NCI-H460 (cell line): ENCODE measurements around the gene CUL1. TPM values are rescaled to one million over a fixed set of nuclear protein-coding genes. Genes with fewer than 3 reads are reported as not detected.
"Not testable (repeated sequence)": the region's sequence is repeated elsewhere in the genome, so short reads cannot be mapped to it uniquely, and the experiment has no call there.

ENCODE experiments used
- DNase-seq: peaks from one replicate; pipeline ENCODE4 v3.0.0-alpha.2; 2016; ENCODE audit warnings: low read depth; ENCODE audit errors: extremely low read depth
- total RNA-seq: library from RNA; depleted of rRNA; stranded (reverse); fragments of >200 nt; shearing (Covaris generic); gene quantifications from 2 replicates; pipeline ENCODE4 v1.2.3, GENCODE V29; 2014

The CUL1 gene
- total RNA-seq, 1 experiment from 2014 or later: 68.4 TPM

- DNase-seq: no peak
These were observed 1.9 kb upstream of the CUL1 start for GRCh38 chr7:148696787-148697186.

DNA sequence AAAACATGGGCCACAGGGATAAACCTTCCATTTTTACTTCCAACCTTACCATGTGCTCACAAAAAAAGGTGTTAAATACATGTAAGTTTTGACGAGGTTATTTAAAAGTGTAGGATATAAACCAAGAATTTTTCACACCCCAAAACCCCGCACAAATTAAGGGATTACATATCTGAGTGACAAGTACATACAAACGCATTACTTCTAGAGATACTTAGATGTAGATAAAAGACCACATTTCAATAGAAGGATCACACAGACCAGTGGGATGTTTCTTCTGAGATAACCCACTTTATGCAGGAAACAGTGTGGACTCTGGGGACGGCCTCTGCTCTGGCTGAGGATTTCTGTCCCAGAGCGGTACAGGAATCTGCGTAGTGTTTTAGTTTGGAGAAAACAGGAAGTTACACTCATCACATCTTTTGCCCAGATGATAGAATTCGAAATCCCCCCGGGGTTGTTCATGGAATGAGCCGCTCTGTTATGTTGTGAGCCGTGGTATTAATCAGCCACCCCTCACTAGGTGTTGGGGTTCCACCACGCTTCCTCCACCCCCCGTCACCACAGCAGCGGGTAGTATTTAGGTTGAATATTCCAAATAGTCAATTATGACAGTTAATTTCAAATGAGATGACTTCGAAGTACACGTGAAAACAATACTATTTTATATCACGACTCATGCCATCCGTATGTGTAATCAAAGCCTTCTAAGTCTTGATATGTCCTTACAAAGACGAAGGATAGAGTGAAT is 1.3 kb upstream of the CUL1 start:
- DNase-seq: no peak

DNA sequence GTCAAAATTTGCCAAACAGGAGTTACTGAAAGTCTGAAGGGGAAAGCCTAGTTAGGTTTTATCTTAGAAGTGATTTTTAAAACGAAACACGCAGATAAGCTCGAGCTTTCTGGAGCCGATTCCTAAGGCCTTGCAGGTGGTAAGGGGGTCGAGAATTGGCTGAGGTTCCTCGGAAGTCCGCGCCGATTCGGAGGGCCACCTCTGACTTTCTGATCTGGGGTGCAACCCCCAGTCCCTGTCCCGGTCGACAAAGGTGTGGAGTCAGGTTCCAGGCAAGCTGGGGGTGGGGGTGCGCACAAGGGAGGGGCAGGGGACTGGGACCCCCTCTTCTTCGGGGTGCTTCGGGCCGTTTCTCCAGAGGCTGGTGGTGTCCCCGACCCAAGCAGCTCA is 701 bp upstream of the CUL1 start:
- DNase-seq: no peak

DNA sequence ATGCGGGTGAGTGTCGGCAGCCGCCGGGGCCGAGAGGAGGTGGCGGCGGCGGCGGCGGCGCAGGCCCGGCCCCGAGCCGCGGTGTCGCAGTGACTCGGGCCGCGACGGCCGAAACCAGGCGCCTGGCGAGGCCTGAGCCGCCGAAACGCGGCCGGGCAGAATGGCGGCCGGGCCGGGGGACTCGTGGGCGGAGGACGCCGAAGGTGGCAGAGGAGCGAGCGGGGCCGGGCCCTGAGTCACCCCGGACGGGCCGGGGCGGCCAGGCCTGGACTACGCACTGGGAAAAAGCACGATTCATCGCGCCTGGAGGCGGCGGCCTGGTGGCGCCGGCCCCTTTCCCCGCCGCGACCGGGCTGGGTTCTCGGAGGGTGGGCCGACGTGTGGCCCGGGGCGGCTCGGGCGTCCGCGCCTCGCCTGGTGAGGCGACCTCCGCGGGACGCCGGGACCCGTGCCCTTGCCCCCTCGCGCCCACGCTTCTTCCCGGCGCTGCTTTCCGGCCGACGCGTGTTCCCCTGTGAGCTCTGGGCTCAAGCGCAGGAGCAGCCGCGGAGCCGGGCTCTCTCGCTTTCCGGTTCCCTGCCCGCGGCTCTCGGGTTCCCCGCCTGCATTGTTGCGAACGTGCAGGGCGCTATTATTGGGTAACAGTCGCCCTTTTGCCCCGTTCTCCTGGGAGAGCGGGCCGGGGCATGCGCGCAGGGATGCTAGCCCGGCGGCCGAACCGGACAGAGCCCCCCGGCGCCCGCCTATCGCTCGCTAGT is 500 bp downstream of the CUL1 start:
- peak; percentile 26 for DNase-seq

DNA sequence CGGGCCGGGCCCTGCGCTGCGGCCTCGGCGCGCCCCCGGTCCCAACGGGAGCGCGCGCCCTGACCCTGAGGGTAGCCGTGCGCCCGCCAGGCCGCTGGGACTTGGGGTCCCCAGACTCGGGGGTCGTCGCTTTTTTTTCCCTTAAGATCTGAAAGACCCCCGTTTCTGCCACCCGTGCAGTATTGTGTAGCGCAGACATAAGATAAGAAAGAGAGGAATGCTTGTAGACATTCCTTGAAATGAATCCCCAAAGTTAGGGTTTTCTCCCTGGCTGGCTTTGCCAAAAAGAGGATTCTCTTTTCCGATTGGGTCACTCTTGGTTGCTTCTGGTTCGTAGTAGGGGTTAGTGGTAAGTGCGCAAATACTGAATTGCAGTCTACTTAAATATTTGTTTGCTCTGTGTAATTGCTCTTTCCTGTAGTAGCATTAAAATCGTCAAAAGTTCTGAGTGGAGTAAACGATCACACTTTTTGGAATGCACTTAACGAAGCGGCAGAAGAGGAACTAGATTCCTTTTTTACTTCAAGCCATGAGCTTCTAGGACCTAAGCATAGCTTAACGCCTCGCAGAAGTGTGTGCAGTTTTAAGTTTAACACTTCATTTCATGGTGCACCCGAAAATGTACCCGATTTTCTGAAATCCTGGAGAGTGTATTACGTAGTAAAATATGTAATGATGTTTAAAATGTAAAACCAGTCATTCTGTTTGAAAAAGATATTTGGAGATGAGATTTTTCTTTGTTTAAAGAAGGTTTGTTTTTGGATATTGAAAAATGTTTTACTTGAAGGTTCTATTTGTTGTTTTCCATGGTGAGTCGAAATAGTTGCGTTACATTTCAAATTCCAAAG is 1.3 kb downstream of the CUL1 start:
- peak; percentile 5 for DNase-seq

- DNase-seq: peak; percentile 18
These were observed 2.0 kb downstream of the CUL1 start for GRCh38 chr7:148700661-148701064.

DNA sequence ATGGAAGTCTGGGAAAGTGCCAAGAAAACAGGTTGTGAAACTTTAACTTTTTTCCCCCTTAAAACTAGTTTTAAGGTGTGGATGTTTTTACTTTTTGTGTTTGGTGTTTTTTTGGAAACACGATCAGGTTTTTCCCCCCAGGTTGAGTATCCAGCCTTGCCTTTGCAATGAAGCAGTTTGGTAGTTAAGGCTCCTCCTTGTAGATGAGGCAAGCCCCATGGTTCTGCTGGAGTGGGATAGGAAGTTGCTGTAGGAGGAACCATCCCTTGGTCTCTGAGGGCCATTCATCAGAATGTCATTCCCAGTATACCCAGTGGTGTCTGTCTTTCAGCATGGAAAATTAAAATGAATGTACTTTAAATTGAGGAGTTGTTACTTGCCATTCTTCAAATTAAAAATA is 2.7 kb downstream of the CUL1 start:
- DNase-seq: no peak

DNA sequence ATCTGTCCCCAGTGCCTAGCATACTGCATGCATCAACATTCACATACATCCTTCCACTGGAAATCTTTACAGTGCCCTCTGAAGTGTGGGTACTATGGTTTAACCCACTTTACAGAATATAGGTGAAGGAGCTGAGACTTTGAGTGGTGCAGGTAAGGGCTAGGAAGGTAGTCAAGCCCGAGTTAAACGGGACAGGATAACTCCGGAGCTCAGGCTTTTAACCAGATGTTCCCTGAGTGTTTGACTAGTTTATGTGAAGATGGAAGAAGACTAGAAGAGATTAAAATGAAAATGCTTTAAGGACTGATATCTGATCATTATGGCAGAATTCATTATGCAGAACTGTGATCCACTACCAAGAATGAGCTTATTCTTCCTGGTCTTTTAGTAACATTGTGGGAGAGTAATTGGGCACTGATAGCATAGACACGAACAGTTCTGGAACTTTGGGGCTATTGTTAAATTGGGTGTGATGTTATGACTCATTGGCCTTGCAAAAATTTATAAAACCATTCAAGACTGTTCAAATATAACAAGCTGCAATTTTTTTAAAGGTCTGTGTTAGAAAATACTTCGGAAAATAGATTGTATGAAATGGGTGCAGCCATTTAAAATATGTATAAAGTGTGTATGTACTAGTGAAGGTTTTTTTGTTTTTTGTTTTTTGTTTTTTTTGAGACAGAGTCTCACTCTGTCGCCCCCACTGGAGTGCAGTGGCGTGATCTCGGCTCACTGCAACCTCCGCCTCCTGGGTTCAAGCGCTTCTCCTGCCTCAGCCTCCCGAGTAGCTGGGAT is 4.4 kb downstream of the CUL1 start:
- no peak for DNase-seq

GRCh38 chr7:148703671-148703962 is 4.9 kb downstream of the CUL1 start:
- not testable (repeated sequence) for DNase-seq

DNA sequence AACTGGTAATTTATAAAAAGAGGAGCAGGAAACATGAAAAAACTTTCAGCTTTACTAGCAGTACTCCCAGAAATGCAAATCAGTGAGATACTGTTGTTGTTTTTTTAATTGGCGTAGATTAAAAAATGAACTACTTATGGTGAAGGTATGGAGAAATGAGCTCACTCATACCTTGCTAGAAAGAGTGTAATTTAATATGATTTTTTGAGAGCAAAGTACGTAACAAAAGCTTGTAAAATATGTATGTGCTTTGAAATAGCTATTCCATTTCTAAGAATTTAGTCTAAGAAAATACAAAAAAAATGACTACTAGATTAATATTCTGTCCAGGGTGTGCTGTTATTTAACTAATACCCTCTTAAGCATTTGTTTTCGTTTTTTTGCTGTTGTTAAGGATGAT is 5.5 kb downstream of the CUL1 start:
- DNase-seq: no peak

GRCh38 chr7:148704970-148705369 is 6.3 kb downstream of the CUL1 start:
- DNase-seq: no peak

DNA sequence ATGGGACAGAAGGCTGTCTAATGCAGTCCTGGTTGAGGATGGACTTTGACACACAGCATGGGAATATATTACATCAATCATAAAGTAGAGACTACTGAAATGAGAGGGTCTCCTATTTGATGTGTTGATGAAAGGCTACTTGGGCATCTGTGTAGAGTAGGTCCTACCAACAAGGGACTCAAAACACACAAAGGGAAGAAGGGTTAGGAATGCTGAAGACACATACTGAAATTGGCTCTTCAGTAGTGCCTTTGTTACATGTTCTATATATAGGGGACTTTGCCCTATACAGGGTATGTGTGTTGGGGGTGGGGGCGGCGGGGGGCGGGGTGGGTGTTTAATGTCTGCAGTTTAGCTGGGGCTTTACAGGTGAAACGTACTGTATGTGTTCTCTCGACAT is 7.7 kb downstream of the CUL1 start:
- DNase-seq: no peak

GRCh38 chr7:148708026-148708885 is 9.6 kb downstream of the CUL1 start:
- DNase-seq: no peak

DNA sequence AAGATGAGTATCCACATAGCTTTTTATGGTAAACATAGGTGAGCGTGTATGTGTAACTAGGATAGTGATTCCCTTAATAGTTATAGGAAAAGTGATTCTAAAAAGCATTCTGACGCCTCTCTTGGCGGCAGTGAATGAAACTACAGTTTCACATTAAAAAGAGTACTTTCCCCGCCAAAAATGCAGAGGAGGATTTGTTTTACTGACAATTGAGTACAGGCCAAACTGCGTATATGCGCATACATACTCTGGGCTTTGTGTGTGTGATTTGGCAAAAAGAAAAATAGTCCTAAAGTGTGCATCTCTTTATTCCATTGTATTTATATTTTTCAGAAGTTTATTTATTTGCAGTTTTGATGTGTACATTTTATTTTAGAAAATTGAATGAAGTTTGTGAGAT is 10.3 kb downstream of the CUL1 start:
- no peak for DNase-seq

DNA sequence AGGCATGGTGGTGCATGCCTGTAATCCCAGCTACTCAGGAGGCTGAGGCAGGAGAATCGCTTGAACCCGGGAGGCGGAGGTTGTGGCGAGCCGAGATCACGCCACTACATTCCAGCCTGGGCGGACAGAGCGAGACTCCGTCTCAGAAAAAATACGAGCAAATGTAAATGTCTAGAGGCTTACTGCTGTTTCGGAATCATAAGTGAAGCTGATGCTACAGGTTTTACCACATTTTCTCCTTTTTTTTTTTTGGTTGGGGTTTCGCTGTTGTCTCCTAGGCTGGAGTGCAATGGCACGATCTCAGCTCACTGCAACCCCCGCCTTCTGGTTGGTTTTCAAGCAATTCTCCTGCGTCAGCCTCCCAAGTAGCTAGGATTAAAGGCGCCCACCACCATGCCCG is 11.7 kb downstream of the CUL1 start:
- DNase-seq: not testable (repeated sequence)

DNA sequence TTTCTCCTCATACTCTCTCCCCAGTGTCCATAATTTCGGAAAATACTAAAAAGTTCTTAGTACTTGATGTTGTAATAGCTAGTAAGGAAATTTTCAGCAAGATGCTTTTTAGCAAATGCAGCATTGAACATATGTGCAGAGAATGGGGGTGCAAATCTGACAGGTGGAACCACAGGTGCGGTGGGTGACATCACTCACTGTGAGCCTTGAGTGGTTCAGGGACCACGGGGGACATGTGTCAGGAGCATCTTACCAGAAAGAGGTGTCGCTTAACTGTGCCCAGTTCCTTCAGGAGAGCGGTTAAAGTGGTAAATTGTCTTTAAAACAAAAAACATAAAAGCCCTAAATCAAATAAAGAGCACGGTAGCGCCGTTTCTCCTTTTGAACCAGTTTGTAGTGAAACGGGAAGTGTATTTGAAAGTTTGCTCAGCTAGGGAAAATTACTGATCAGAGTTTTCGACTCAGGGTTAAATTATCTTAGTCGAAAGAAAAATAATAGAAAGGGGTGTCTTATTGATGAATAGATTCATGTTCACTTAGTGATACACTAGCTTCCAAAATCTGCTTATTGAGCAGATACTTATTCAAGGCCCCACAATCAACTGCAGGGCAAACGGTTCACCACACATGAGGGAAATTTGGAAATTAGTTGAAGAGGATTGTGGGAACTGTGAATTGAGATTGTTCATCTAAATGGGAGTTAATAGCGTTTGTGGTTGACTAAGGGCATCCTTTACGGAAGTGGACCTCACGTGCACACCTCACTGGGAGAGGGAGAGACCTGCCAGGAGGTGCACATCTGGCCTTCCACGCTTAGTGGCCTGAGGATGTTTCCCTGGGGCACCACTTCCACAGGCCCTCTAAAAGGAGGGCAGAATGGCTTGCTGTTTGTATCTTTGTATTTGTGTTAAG is 12.7 kb downstream of the CUL1 start:
- DNase-seq: no peak

- DNase-seq: no peak
These were observed 14.1 kb downstream of the CUL1 start for GRCh38 chr7:148712678-148713329.

DNA sequence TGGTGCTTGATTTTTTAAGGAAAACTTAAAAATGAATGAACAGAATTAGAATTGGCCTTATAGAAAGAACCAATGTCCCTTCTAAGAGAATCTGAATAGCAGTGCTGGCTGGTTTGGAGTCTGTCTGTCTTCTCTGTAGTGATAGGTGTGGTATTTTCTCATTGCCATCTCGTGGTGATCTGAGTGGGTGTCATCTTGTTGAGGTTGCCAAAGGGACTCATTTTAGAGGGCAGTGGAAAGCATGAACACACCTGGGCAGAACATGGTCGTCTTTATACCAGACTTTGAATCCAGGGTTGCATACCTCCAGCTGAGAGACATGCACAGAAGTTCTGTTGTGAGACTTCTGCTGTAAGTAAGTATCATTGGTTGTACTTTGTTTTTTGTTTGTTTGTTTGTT is 15.8 kb downstream of the CUL1 start:
- DNase-seq: no peak
